K562 (cell line): ENCODE results near the gene DRAXIN. TPM values are rescaled to one million over a fixed set of nuclear protein-coding genes. Genes with fewer than 3 reads are reported as not detected.

ENCODE experiments used
- ERF ChIP-seq: fragments of 450-650 bp; formaldehyde crosslinking; IDR thresholded peaks from 2 replicates; pipeline ENCODE4 v1.4.0; 2020; ENCODE audit warnings: mild to moderate bottlenecking, mixed read lengths
- SIN3B ChIP-seq: fragments of 450-650 bp; IDR thresholded peaks from 2 replicates; pipeline ENCODE4 v1.6.1; 2017; ENCODE audit warnings: low read depth, mild to moderate bottlenecking, moderate library complexity
- ZKSCAN1 ChIP-seq: fragments of 150-350 bp; IDR thresholded peaks from 2 replicates; pipeline ENCODE4 v1.6.1; 2016; ENCODE audit warnings: low read depth, low read length
- polyA plus RNA-seq, 8 experiments: library from polyadenylated mRNA; depleted of rRNA in 4 of 8; stranded (reverse) in 5 of 8; unstranded in 3 of 8; fragments of >200 nt; fragmentation: Nextera tagmentation in 2 of 8; fragmentation: Illumina TruSeq in 1 of 8; extraction: Ambion mirVana in 2 of 8; extraction: Trizol in 1 of 8; gene quantifications; 2 replicates each; pipeline versions ENCODE4 v1.2.1 to v1.2.3, GENCODE V29; 2011 to 2014; ENCODE audit warnings: inconsistent platforms in 1 of 8, missing spikeins in 1 of 8
- total RNA-seq, 7 experiments: library from RNA; depleted of rRNA in 6 of 7; stranded (reverse); fragments of >200 nt in 6 of 7; fragmentation: Illumina TruSeq in 2 of 7; extraction: Trizol in 2 of 7; gene quantifications; 2 replicates each; pipeline versions ENCODE4 v1.2.1 to v1.2.3, GENCODE V29; 2011 to 2021; ENCODE audit warnings: low replicate concordance in 1 of 7
- TF ChIP-seq, protein P1 (sequence below): fragments of 450-650 bp; IDR thresholded peaks from 2 replicates; pipeline ENCODE4 v1.6.1; 2016; ENCODE audit warnings: low read depth
- TF ChIP-seq, protein P2 (sequence below): fragments of 450-650 bp; formaldehyde crosslinking; IDR thresholded peaks from 2 replicates; pipeline ENCODE4 v1.4.0; 2020; ENCODE audit warnings: mild to moderate bottlenecking, moderate library complexity
- TF ChIP-seq, protein P3 (sequence below): fragments of 450-650 bp; formaldehyde crosslinking; IDR thresholded peaks from 2 replicates; pipeline ENCODE4 v1.4.0; 2020; ENCODE audit warnings: mild to moderate bottlenecking, mixed read lengths
- TF ChIP-seq, protein P4 (sequence below): sonication (generic); formaldehyde crosslinking; IDR thresholded peaks from 2 replicates; pipeline ENCODE4 v1.8.0; 2022; ENCODE audit warnings: mild to moderate bottlenecking, missing genetic modification reagents
- TF ChIP-seq, protein P5 (sequence below): fragments of 200-800 bp; sonication (Bioruptor generic); IDR thresholded peaks from 2 replicates; pipeline ENCODE4 v1.6.1; 2016; ENCODE audit warnings: missing genetic modification characterization, missing compliant biosample characterization

The DRAXIN gene
- total and polyA plus RNA-seq, 9 of the 15 experiments (the other 6 are each of a cell fraction or from before 2014, with no cell fraction given), result 0.01 to 0.04 (median 0.01) TPM; not detected in 6

DNA sequence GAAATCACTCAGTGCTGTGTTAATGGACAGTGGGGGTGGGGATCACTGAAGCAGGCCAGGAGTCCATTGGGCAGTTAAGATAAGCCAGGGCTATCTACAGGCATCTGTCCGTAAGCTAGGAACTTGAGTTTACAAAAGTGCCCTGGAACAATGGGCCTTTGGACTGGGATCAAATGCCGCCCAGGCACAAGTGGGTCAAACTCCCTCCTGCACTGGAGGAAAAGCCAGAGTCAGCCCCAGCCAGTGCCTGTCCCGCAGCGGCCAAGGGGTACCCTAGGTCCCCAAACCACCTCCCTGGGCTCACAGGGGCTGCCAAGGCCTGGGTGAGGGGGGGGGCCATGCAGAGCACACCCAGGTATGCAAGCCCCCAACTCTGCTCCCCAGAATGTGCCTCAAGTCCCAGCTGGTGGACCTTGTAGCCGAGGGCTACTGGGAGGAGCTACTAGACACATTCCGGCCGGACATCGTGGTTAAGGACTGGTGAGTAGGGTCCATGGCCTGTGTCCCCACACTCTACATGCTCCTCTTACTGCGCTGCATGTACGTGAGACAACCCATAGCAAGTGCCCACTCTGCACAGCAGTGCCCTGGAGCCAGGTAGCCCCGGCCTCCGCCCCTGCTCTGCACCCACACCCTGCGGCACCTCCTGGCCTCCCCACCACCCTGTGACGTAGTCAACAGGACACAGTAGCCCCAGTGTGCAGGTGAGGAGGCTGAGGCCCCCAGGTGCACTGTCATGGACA lies 19.8 kb upstream of the DRAXIN start (continued):
- TF ChIP-seq, protein P1, sequence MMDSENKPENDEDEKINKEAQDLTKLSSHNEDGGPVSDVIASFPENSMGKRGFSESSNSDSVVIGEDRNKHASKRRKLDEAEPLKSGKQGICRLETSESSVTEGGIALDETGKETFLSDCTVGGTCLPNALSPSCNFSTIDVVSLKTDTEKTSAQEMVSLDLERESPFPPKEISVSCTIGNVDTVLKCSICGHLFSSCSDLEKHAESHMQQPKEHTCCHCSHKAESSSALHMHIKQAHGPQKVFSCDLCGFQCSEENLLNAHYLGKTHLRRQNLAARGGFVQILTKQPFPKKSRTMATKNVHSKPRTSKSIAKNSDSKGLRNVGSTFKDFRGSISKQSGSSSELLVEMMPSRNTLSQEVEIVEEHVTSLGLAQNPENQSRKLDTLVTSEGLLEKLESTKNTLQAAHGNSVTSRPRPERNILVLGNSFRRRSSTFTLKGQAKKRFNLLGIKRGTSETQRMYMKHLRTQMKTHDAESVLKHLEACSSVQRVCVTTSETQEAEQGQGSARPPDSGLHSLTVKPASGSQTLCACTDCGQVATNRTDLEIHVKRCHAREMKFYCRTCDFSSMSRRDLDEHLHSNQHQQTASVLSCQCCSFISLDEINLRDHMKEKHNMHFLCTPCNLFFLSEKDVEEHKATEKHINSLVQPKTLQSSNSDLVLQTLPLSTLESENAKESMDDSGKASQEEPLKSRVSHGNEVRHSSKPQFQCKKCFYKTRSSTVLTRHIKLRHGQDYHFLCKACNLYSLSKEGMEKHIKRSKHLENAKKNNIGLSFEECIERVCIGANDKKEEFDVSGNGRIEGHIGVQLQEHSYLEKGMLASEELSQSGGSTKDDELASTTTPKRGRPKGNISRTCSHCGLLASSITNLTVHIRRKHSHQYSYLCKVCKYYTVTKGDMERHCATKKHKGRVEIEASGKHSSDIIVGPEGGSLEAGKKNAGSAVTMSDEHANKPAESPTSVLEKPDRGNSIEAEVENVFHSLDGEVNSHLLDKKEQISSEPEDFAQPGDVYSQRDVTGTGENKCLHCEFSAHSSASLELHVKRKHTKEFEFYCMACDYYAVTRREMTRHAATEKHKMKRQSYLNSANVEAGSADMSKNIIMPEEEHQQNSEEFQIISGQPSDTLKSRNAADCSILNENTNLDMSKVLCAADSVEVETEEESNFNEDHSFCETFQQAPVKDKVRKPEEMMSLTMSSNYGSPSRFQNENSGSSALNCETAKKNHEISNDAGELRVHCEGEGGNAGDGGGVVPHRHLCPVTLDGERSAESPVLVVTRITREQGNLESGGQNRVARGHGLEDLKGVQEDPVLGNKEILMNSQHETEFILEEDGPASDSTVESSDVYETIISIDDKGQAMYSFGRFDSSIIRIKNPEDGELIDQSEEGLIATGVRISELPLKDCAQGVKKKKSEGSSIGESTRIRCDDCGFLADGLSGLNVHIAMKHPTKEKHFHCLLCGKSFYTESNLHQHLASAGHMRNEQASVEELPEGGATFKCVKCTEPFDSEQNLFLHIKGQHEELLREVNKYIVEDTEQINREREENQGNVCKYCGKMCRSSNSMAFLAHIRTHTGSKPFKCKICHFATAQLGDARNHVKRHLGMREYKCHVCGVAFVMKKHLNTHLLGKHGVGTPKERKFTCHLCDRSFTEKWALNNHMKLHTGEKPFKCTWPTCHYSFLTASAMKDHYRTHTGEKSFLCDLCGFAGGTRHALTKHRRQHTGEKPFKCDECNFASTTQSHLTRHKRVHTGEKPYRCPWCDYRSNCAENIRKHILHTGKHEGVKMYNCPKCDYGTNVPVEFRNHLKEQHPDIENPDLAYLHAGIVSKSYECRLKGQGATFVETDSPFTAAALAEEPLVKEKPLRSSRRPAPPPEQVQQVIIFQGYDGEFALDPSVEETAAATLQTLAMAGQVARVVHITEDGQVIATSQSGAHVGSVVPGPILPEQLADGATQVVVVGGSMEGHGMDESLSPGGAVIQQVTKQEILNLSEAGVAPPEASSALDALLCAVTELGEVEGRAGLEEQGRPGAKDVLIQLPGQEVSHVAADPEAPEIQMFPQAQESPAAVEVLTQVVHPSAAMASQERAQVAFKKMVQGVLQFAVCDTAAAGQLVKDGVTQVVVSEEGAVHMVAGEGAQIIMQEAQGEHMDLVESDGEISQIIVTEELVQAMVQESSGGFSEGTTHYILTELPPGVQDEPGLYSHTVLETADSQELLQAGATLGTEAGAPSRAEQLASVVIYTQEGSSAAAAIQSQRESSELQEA, result no peak
- TF ChIP-seq ERF (CRISPR knock-in tag), result no peak
- TF ChIP-seq, protein P2, sequence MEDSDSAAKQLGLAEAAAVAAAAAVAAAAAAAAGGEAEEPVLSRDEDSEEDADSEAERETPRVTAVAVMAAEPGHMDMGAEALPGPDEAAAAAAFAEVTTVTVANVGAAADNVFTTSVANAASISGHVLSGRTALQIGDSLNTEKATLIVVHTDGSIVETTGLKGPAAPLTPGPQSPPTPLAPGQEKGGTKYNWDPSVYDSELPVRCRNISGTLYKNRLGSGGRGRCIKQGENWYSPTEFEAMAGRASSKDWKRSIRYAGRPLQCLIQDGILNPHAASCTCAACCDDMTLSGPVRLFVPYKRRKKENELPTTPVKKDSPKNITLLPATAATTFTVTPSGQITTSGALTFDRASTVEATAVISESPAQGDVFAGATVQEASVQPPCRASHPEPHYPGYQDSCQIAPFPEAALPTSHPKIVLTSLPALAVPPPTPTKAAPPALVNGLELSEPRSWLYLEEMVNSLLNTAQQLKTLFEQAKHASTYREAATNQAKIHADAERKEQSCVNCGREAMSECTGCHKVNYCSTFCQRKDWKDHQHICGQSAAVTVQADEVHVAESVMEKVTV (CRISPR knock-in tag), result no peak
- TF ChIP-seq, protein P3, sequence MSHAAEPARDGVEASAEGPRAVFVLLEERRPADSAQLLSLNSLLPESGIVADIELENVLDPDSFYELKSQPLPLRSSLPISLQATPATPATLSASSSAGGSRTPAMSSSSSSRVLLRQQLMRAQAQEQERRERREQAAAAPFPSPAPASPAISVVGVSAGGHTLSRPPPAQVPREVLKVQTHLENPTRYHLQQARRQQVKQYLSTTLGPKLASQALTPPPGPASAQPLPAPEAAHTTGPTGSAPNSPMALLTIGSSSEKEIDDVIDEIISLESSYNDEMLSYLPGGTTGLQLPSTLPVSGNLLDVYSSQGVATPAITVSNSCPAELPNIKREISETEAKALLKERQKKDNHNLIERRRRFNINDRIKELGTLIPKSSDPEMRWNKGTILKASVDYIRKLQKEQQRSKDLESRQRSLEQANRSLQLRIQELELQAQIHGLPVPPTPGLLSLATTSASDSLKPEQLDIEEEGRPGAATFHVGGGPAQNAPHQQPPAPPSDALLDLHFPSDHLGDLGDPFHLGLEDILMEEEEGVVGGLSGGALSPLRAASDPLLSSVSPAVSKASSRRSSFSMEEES (CRISPR knock-in tag), result no peak
- TF ChIP-seq, protein P4, sequence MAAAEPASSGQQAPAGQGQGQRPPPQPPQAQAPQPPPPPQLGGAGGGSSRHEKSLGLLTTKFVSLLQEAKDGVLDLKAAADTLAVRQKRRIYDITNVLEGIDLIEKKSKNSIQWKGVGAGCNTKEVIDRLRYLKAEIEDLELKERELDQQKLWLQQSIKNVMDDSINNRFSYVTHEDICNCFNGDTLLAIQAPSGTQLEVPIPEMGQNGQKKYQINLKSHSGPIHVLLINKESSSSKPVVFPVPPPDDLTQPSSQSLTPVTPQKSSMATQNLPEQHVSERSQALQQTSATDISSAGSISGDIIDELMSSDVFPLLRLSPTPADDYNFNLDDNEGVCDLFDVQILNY (CRISPR knock-in tag), result no peak
- TF ChIP-seq, protein P5, sequence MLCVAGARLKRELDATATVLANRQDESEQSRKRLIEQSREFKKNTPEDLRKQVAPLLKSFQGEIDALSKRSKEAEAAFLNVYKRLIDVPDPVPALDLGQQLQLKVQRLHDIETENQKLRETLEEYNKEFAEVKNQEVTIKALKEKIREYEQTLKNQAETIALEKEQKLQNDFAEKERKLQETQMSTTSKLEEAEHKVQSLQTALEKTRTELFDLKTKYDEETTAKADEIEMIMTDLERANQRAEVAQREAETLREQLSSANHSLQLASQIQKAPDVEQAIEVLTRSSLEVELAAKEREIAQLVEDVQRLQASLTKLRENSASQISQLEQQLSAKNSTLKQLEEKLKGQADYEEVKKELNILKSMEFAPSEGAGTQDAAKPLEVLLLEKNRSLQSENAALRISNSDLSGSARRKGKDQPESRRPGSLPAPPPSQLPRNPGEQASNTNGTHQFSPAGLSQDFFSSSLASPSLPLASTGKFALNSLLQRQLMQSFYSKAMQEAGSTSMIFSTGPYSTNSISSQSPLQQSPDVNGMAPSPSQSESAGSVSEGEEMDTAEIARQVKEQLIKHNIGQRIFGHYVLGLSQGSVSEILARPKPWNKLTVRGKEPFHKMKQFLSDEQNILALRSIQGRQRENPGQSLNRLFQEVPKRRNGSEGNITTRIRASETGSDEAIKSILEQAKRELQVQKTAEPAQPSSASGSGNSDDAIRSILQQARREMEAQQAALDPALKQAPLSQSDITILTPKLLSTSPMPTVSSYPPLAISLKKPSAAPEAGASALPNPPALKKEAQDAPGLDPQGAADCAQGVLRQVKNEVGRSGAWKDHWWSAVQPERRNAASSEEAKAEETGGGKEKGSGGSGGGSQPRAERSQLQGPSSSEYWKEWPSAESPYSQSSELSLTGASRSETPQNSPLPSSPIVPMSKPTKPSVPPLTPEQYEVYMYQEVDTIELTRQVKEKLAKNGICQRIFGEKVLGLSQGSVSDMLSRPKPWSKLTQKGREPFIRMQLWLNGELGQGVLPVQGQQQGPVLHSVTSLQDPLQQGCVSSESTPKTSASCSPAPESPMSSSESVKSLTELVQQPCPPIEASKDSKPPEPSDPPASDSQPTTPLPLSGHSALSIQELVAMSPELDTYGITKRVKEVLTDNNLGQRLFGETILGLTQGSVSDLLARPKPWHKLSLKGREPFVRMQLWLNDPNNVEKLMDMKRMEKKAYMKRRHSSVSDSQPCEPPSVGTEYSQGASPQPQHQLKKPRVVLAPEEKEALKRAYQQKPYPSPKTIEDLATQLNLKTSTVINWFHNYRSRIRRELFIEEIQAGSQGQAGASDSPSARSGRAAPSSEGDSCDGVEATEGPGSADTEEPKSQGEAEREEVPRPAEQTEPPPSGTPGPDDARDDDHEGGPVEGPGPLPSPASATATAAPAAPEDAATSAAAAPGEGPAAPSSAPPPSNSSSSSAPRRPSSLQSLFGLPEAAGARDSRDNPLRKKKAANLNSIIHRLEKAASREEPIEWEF (CRISPR knock-in tag), result no peak
- 0 out of 2 replicates have a peak, but pooled peaks have one; percentile 8 for TF ChIP-seq SIN3B
- no peak for TF ChIP-seq ZKSCAN1
